Activated T-cell treated with anti-CD3 and anti-CD28 coated beads for 4 hours (primary cell): ENCODE data around the gene GIPC1.
"Not testable (repeated sequence)": the region's sequence is repeated elsewhere in the genome, so short reads cannot be mapped to it uniquely, and the experiment has no call there.

Experiments
- DNase-seq: peaks from one replicate; pipeline ENCODE4 v3.0.0-alpha.2; 2020

Gene GIPC1, protein sequence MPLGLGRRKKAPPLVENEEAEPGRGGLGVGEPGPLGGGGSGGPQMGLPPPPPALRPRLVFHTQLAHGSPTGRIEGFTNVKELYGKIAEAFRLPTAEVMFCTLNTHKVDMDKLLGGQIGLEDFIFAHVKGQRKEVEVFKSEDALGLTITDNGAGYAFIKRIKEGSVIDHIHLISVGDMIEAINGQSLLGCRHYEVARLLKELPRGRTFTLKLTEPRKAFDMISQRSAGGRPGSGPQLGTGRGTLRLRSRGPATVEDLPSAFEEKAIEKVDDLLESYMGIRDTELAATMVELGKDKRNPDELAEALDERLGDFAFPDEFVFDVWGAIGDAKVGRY

DNA sequence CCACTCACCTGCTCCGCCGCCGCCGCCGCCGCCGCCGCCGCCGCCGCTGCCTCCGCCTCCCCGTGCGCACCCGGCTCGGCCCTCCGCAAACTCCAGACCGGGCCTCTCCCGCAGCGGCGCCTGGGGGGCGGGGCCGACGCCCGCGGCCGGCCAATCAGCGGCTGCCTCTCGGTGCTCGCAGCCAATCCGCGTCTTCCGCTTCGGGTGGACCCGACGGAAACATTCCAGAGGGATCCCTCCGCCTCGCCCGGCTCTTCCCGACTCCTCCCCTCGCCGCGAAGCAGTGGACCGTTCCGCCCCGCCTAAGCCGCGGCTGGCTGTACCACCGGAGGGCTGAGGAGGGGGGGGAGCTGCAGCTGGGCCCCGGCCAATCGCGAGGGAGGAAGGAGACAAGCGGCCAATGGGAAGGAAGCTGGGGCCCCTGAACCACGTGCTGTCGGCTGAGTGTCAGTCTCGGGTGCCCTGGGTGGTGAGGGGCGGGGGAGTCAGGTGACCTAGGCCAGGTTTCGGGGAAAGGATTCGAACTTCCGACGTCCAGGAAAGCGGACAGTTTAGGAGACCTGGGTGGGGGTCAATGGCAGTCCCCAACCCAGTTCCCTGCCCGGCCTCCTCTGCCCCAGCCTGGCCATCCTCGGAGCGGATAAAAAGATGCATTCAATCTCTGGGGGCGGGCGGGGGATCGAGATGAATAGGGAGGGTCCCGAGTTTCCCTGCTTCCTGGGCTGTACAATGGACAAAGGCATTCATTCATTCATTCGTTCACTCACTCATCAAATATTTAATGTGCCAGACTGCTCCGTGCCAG is at the start of gene GIPC1:
Gene GIPC1 (minus strand): TSS at position 99 of the 805 bp plus-strand sequence. CDS start 13,151 bp downstream, outside the sequence.
- DNase-seq, result peak; percentile 70

DNA sequence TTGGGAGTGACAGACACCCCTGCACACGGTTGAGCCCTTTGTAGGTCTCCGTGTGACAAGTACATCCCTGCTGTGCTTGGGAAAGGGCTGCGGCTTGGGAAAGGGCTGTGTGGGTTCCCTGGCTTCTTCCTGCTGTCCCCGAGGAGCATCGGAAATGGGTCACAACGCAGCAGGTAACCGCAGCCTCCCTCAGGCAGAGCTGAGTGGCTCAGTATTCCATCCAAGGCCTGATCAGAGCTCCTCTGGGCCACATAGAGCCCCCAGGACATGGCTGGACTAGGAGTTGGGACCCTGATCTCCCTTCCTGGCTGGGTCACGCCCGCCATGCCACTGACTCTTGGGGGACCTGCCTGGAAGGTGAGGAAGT is 49.8 kb upstream of the GIPC1 start:
- DNase-seq, result no peak

DNA sequence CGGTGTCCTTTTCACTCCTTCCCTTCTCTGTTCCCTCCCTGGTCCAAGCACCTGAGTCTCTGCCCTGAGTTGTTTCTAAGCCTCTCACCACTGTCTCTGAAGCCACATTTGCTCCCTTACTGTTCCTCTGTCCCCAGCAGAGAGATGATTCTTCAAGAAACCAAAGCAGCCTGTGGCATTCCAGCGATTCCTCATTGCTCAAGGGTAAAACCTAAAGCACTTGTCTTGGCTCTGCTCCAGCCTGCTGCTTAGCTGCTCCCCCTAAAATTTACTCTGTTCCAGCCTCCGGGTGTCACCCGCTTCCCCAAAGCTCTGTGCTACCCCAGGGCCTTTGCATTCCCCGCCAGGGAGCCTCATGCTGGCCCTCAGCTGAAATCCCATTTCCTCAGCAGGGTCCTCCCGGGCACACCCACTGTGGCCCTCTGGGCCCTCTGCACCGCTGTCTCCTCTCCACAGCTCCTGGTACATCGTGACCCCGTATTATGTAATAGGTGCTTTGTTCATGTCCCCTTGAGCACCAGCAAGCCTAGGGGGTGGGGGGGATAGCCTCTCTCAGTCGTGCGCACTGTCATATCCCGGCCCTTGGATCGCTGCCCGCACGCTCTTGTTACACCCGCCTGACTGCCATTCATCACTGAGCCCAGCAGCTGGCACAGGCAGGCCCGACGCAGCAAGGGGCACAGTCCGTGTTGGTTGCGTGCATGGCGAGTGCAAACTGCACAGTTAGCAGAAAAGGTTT is 49.2 kb upstream of the GIPC1 start:
- DNase-seq, result no peak

DNA sequence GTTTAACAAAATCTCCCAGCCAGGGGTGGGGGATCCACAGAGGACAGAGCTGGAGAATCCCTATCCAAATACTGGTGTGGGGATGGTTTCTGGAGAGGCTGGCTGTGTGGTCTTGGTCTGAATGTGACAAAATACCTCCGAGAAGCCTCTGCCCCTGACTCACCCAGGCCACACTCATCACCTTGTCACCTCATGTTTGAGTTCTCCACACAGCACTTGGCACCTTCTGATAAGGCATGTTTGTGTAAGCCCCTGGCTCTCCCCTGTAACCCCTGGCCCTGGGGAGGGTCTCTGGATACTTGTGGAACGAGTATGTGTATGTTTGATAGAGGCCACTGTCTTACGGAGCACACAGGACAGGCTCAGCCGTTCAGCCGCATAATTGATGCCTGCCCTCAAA is 48.1 kb upstream of the GIPC1 start:
- no peak for DNase-seq

DNA sequence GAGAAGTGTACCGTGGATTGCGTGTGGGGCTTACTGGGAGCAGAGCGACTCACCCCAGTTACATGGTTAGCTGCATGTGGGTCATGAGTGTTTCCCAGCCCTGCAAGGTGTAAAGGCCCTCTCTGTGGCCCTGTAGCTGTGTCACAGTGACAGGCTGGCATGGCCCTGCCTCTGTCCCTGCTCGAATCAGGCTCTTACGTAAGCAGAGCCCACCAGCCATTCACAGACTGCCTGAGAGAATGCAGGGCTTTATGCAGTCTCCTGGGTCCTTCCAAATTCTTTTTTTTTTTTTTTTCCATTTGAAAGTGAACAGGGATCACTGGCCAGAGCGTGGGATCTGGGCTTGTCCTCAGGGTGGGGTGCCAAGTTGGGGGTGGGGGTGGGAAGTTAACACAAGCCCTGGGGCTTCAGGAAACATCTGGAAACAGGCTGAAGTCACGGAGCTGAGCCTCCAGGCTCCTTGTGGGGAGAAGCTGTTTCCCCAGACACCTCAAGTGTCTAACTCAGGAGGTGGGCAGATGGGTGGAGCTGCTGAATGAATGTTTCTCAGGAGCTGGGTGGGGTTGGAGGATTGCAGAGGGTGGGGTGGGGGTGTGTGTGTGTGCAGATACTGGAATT is 46.9 kb upstream of the GIPC1 start:
- no peak for DNase-seq

DNA sequence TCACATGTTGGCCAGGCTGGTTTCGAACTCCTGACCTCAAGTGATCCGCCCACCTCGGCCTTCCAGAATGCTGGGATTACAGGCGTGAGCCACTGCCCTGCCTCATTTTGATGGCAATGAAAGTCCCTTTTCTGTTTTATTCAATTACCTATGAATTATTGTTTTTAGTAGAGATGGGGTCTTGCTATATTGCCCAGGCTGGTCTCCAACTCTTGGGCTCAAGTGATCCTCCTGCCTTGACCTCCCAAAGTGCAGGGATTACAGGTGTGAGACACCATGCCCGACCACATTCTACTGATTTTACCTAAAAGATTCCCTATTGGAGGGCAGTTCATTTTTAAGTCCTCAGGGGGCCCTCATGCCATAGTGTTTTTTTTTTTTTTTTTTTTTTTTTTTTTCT is 46.1 kb upstream of the GIPC1 start:
- not testable (repeated sequence) for DNase-seq

DNA sequence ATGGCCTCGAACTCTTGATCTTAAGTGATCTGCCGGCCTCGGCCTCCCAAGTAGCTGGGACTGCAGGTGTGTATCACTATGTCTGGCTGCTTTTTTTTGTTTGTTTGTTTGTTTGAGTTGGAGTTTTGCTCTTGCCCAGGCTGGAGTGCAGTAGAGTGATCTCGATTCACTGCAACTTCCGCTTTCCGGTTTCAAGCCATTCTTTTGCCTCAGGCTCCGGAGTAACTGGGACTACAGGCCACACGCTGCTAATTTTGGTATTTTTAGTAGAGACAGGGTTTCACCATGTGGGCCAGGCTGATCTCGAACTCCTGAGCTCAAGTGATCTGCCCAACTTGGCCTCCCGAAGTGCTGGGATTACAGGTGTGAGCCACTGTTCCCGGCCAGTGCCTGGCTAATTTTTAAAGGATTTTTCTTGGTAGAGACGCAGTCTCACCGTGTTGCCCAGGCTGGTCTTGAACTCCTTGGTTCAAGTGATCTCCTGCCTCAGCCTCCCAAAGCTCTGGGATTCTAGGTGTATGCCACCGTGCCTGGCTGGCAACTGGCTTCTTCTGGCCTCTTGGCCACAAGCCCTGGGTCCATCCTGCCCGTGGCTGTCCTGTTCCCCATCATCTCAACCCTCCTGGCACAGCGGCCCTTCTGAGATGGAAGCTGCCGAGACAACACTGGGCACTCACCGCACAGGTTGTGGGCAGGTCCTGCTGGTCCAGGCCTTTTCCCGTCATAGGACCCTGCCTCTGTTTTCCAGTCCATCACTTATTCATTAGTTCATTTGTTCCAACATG is 45.0 kb upstream of the GIPC1 start:
- no peak for DNase-seq

DNA sequence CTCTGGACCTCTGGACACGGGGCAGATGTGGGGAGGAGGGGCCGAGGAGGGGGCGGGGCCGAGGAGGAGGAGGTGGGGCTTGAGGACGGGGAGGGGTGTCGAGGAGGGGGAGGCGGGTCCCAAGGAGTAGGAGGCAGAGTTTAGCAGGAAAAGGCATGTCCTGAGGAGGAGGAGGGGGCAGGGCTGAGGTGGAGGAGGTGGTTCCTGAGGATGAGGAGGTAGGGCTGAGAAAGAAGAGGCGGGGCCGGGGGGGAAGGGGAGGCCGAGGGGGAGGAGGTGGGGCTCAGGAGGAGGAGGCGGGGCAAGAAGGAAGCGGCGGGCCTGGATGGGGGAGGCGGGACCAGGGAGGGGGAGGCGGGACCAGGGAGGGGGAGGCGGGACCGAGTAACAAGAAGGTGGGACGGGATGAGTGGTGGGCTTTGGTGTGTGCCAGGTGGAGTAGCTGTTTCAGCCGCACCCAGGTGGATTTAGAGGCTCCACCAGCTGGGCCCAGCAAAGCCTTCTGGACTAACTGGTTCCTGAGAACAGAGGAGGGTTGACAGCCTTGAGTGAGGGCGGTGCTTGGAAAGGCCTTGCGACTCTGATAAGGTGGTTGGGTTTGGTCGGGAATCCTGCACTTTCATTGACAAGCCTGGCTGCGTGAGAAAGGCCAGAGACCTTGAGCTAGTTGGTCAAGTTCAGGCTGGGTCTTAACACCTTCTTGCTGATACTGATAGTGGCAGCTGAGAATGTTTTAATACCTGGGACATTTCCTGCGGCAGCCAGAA is 41.2 kb upstream of the GIPC1 start:
- no peak for DNase-seq

DNA sequence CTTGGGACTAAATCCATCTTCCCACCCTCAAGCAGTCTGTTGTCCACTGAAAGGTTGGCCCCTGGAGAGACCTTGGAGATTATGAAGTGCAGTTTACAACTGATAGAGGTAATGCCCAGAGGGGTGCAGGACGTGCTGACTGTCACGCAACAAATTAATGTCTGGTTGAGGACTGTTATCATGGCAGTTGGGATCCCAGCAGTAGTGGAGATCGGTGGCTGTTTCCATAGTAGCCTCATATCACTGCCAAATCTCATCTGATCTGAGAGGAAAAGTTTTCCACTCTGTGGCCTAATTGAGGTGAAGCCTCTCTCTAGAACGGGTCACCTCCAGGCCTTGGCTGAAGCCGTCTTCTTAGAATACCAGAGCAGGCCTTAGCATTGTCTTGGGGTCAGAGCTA is 37.5 kb upstream of the GIPC1 start:
- DNase-seq, result no peak

DNA sequence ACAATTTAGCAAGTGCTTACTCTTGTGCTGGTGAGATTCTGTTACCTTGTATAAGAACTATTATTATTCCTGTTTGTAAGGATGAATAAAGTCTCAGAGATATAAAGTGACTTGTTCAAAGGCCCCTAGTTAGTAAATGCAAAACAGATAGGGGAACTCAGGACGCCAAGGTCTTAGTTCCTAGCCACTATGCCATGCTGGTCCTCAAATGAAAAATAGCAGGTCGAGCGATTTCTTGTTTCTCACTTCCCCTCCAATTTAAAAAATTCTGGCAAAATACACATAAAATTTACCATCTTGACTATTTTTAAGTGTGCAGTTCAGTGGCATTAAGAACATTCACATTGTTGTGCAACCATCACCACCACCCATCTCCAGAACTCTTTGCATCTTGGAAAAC is 34.6 kb upstream of the GIPC1 start:
- no peak for DNase-seq

DNA sequence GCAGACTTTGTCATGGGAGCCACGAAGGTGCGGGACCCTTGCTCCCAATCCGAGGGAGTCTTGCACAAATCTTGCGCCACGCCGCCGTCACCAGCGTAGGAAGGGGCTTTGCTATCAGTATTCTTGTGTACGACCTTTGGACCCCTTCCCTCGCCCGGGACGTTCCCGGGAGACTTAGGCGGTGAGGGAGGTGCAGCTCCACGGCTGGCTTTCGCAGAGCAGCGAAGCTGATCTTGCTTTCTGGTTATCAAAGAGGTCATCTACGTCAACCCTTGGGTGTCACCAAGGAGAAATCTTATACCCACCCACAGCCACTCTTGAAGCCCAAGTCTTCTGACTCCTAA is 34.0 kb upstream of the GIPC1 start:
- no peak for DNase-seq

DNA sequence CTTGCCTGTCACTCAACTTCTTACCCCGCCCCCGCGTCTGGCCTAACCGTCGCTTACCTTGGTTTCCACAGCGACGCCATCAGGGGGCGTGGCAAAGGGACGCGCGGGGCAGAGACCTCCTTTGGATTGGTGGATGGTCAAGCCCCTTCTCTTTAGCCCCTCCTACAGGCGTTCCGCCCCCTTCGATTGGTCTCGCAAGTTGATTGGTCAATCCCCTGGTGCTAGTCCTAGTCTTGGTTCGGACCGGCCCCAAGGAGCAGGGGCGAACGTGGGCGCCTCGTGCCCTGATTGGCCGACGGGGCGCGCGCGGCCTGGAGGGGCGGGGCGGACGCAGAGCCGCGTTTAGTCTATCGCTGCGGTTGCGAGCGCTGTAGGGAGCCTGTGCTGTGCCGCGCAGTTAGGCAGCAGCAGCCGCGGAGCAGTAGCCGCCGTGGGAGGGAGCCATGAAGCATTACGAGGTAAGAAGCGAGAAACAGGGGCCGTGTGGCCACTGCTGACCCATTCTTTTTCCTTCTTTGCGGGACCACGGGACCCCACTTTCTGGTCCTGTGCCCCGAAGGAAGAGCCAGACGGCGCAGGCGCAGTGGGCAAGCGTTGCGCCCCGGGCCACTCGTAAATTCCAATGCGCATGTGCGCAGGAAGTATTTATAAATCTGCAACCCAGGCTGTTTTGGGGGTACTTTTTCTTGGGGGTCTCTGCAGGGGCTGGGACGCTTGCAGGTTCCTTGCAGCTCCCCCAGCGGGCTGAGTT is 33.5 kb upstream of the GIPC1 start, which contains the start of gene TECR:
Gene TECR (plus strand): TSS at position 341 of the 751 bp plus-strand sequence. CDS start 103 bp downstream, at position 444.
- DNase-seq, result peak; percentile 100

DNA sequence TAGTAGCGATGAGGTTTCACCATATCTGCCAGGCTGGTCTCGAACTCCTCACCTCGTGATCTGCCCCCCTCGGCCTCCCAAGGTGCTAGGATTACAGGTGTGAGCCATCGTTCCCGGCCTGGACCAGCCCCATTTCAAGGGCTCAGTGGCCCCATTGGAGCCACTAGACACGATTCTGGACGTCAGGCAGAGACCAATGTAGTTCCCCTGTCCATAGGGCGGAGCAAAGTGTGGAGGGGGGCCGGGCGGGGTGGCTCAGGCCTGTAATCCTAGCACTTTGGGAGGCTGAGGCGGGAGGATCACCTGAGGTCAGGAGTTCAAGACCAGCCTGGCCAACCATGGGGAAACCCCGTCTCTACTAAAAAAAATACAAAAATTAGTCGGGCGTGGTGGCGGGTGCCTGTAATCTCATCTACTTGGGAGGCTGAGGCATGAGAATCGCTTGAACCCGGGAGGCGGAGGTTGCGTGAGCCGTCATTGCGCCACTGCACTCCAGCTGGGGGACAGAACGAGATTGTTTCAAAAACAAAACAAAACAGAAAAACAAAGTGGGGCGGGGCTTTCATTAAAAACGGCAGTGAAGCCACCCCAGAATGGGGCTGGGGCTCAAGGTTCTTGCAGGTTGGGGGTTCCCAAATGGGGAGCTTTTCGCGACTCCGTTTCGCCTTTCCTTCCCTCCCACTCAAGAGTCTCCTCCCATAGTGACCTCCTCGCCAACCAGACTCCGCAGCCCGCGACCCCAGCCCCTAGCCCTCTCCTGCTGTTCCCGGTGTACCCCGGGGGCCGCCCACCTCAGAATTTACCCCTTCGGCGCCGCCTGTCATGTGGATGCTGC is 32.7 kb upstream of the GIPC1 start:
- no peak for DNase-seq

DNA sequence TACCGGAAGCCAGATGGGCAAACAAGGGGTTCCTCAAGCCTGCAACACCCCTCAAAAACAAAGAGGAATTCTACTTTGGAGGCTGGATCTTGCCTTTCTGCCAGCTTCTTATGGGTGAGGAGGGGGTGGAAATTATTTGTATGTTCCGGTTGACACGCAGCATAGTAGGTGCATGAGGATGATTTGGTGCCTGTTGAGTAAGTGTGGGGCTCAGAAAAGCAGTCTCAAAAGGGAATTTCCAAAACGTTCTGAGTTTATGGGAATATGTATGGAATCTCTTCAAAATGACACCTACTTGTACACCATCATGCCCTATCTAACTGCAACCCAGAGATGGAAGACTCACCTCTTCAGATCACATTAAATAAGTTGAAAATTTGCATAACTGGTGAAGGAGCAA is 30.5 kb upstream of the GIPC1 start:
- DNase-seq, result no peak

DNA sequence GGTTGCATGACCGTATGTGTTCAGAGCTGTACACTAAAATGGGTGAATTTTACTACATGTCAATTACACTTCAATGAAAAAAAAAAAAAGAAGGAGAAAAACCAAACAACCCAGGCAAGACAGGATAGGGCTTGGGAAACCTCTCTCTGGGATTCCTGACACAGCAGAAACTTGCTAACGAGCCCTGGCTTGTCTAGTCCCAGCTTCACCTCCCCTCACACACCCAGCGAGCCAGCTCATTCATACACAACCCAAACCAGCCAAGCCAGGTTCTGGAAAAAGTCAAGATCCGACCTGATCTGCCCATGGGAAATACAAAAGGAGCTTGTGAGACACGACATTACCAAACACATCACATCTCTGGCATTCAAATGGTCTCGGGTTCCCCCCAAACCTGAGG is 29.8 kb upstream of the GIPC1 start:
- DNase-seq, result no peak

DNA sequence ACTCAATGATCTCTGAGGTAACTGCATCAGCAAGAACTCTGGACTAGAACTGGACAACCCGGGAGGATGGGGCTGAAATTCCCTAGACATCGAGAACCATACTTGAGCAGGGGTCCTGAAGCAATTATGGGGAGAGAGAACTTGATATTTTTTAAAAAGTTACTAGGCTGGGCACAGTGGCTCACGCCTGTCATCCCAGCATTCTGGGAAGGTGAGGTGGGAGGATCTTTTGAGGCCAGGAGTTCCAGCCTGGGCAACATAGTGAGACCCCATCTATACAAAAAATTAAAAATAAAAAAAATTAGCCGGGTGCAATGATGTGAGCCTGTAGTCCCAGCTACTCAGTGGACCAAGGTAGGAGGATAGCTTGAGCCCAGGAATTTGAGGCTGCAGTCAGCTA is 24.6 kb upstream of the GIPC1 start:
- DNase-seq, result no peak

DNA sequence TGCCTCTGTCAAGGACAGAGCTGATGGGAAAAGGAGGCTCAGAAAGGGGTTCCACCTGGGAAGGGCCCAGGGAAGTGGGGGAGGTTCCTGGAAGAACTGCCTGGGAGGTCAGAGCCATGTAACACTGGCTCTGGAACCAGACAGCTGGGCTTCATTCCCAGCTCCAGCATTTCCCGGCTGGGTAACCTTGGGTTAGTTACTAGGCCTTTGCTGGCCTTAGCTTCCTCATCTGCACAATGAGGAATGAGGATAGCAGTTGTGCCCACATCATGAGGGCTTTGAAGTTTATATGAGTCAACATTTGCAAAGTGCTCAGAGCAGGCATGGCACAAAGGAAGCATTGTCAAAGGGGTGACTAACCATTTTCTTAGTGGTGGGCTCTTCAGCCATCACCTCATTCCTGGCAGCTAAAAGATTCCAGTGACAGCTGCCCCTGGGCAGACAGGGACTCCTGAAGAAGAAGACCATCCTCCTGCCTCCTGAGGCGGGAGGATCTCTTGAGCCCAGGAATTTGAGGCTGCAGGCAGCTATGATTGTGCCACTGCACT is 24.0 kb upstream of the GIPC1 start:
- DNase-seq, result no peak

DNA sequence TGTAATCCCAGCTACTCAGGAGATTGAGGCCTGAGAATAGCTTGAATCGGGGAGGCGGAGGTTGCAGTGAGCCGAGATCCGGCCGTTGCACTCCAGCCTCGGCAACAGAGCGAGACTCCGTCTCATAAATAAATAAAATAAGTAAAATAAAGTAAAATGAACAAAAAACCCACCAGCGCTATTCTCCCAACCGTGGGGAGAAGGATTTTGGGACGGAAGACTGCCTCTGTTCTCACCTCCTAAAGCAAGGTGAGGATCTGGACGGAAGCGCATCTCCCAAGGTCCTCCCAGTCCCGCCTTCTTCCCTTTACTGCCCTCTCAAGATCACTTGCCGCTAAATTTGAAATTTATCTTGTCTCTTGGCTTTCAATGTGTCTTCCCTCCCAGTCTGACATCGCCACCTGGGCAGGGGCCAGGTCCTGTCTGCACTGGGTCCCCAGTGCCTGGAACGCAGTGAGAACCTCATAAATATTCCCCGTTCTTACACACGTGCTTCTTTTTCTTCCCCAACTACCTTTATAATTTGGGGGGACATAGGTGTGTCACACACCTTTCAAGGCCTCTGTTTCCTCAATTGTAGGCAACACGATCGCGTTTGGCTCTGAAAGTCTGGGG is 23.4 kb upstream of the GIPC1 start:
- no peak for DNase-seq

DNA sequence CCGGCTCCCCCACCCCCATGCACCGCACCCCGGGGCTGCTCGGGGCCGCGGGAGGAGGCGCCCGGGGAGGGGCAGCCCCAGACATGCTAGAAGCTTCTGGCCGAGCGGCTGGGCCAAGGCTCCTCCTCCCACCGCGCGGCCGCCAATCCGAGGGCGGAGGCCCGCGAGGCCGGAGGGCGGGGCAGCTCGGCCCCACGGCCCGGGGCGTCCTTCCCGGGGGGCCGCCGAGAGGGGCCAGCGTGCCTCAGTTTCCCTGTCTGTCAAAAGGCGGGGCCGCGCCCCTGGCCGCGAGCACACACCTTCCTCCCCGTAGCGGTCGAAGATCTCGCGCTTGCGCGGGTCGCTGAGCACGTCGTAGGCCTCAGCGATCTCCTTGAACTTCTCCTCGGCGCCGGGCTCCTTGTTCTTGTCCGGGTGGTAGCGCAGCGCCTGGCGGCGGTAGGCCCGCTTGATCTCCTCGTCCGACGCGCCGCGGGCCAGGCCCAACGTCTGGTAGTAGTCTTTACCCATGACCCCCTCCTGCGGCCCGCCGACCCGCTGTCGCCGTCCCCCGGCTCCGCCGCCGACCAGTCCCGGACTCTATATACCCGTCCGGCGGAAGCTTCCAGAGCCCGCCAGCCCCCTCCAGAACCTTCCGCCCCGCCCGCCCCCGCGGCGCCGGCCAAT is 22.0 kb upstream of the GIPC1 start, which contains the start of gene DNAJB1:
Gene DNAJB1 (minus strand): TSS at position 558 of the 666 bp plus-strand sequence. CDS start 48 bp downstream, at position 510.
- no peak for DNase-seq
